ENCODE data around the gene CYB5D1. TPM values are rescaled to one million over a fixed set of nuclear protein-coding genes. Genes with fewer than 3 reads are reported as not detected.

The CYB5D1 gene
- total and polyA plus RNA-seq, 7 experiments from 2014 or later: 7.5 to 14.2 (median 9.0) TPM

DNA sequence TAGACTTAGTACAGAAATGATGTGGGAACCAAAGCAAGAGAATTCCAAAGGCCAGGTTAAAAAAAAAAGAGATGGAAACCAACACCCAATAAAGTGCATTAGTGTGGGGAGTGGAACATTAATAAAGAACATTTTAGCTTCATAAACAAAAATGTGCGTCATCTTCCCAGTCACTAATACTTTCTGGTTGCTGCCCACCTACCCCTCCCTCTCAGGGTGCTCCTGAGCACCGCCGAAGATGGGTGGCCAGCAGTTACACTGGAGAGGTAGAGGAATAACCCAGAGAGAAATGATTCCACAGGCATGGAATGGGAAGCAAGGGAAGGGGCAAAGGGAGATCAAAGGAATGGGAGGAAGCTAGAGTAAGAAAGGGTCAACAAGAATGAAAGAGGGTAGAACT is 24.8 kb downstream of the CYB5D1 start:
- Mint-ChIP-seq H3K4me3 (no peak overlapping the region), H3K4me1 (peaks cover 0 to 7% (median under 1%) of the 10 kb centered on the region in 7 donors), H3K27me3 (no peaks in the 10 kb centered on the region), H3K36me3 (peaks cover 0 to 6% (median 0%) of the 10 kb centered on the region in 5 donors), H3K9me3 (peaks cover 0 to 6% (median 0%) of the 10 kb centered on the region in 11 donors), H3K27ac (no peak overlapping the region)
- Histone ChIP-seq H3K27ac (ENCODE audit: low read depth, low read length) (peak overlapping the region; percentile 60), H3K4me3 (ENCODE audit: low read length) (no peak overlapping the region), H3K9me3 (ENCODE audit: control insufficient read depth in 2 of 3, low read length in 3 of 3) (no peaks in the 10 kb centered on the region), H3K27me3 (ENCODE audit: control insufficient read depth in 2 of 2, insufficient read depth in 2 of 2, low read length in 2 of 2) (no peaks in the 10 kb centered on the region), H3K36me3 (ENCODE audit: control insufficient read depth in 2 of 3, insufficient read depth in 3 of 3, low read length in 3 of 3) (peaks cover 0 to 8% (median 4%) of the 10 kb centered on the region in 3 experiments), H3K4me1 (ENCODE audit: control insufficient read depth in 2 of 2, insufficient read depth in 2 of 2, low read length in 2 of 2) (peaks cover 14 to 35% of the 10 kb centered on the region in 2 donors)
- POLR2A ChIA-PET: interaction anchor here (0.5 to 2.6 kb wide), 14 partner anchors 11 to 255 kb away, joined by 3 to 11 read pairs (median 4); partner anchors contain the start of genes CNTROB, RNF227, SAT2 and TRAPPC1
- CTCF ChIA-PET: interaction anchor here (0.6 to 1.8 kb wide), 6 partner anchors 12 to 299 kb away, joined by 3 to 12 read pairs (median 6); partner anchors contain the start of gene MPDU1
- no peak for ATAC-seq
- intact Hi-C loops (cut with micrococcal nuclease): loop anchor here in 1 of 2 donors (1.0 to 10.0 kb wide), 2 partner anchors 11 to 342 kb away; no protein-coding TSS in a partner anchor
- no peak for DNase-seq

DNA sequence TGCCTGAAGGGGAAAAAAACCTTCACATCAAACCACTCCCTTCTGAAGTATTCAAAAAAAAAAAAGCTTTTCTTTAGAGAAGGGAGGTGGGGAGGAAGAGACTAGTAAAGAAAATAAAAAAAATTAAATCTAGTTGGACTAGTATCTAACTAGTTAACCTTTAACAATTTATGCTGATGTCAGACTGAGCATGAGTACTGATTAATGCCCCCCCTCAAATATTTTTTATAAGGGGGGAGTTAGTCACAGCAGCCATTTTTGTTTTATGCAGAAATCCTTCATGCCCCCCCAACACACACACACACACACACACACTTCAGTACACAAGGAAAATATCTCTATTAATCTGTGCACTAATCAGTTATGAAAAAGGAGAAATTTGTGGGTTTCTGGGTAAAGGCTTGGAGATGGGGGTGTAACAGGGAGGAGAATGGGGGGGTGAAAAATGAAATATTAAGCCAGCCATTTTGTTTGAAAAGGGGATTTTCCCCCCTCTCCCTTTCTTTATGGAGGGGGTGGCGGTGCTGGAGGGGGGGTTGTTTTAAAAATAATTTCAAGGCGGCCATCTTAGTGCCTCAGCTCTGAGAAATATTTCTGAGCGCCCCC is 26.1 kb downstream of the CYB5D1 start:
- H3K4me1 Mint-ChIP-seq: peaks cover 0 to 7% (median 0%) of the 10 kb centered on the region in 7 donors
- intact Hi-C loops (cut with micrococcal nuclease): loop anchor here in 1 of 2 donors (1.0 to 10.0 kb wide), 2 partner anchors 13 to 341 kb away; no protein-coding TSS in a partner anchor
- H3K9me3 Mint-ChIP-seq: peaks cover 0 to 6% (median 0%) of the 10 kb centered on the region in 11 donors
- ChIA-PET CTCF (interaction anchor here (0.6 to 1.8 kb wide), 3 partner anchors 13 to 95 kb away, joined by 3 to 6 read pairs (median 6); no protein-coding TSS in a partner anchor), POLR2A (interaction anchor here (0.6 to 2.6 kb wide), 9 partner anchors 12 to 269 kb away, joined by 3 to 11 read pairs (median 4); partner anchors contain the start of genes CNTROB, NAA38 and TRAPPC1)
- ATAC-seq (no peak), DNase-seq (peak in 7 of 9 donors; percentile 38 to 75 (median 44))
- Histone ChIP-seq H3K9me3 (ENCODE audit: control insufficient read depth in 2 of 3, low read length in 3 of 3) (no peaks in the 10 kb centered on the region), H3K27ac (ENCODE audit: low read depth, low read length) (peak overlapping the region; percentile 60), H3K27me3 (ENCODE audit: control insufficient read depth in 2 of 2, insufficient read depth in 2 of 2, low read length in 2 of 2) (no peaks in the 10 kb centered on the region), H3K4me3 (ENCODE audit: low read length) (peak overlapping the region; percentile 61), H3K36me3 (ENCODE audit: control insufficient read depth in 2 of 3, insufficient read depth in 3 of 3, low read length in 3 of 3) (peaks cover 0 to 8% (median 4%) of the 10 kb centered on the region in 3 experiments), H3K4me1 (ENCODE audit: control insufficient read depth in 2 of 2, insufficient read depth in 2 of 2, low read length in 2 of 2) (peaks cover 22 to 39% of the 10 kb centered on the region in 2 donors)
- peaks cover 0 to 6% (median 0%) of the 10 kb centered on the region in 5 donors for H3K36me3 Mint-ChIP-seq
- H3K4me3 Mint-ChIP-seq: peak overlapping the region in 5 of 10 donors; percentile 77 to 89 (median 82)
- H3K27ac Mint-ChIP-seq: peak overlapping the region in 6 of 9 donors; percentile 61 to 94 (median 86)
- no peaks in the 10 kb centered on the region for H3K27me3 Mint-ChIP-seq

DNA sequence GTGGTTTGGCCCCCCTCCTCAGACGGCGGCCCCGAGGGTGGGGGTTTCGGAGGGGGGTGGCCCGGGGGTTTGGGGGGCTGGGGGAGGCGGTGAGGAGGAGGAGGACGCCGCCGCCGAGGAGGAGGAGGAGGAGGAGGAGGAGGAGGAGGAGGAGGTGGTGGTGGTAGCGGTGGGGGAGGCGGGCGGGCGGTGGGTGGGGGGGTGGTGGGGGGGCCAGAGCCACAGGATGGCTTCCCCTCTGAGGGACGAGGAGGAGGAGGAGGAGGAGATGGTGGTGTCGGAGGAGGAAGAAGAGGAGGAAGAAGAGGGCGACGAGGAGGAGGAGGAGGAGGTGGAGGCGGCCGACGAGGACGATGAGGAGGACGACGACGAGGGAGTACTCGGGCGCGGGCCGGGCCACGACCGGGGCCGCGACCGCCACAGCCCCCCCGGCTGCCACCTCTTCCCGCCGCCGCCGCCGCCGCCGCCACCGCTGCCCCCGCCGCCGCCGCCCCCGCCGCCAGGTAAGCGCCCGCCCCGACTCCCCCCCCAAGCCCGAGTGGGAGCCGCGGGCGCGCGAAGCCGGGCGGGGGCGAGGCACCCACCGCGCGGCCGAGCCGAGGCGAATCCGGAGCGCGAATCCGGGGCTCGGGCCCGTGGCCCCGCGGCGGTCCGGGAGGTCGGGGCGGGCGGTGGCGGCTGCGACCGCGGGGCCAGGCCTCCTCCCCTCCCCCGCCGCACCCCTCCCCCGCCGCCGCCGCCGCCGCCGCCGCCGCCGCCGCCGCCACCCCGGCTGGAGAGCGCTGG is 27.0 kb downstream of the CYB5D1 start:
- peaks cover 0 to 6% (median 0%) of the 10 kb centered on the region in 5 donors for H3K36me3 Mint-ChIP-seq
- Histone ChIP-seq H3K4me1 (ENCODE audit: control insufficient read depth in 2 of 2, insufficient read depth in 2 of 2, low read length in 2 of 2) (peaks cover 28 to 48% of the 10 kb centered on the region in 2 donors), H3K9me3 (ENCODE audit: control insufficient read depth in 2 of 3, low read length in 3 of 3) (no peaks in the 10 kb centered on the region), H3K4me3 (ENCODE audit: low read length) (no peak overlapping the region), H3K36me3 (ENCODE audit: control insufficient read depth in 2 of 3, insufficient read depth in 3 of 3, low read length in 3 of 3) (peaks cover 4 to 13% (median 6%) of the 10 kb centered on the region in 3 experiments), H3K27me3 (ENCODE audit: control insufficient read depth in 2 of 2, insufficient read depth in 2 of 2, low read length in 2 of 2) (no peaks in the 10 kb centered on the region), H3K27ac (ENCODE audit: low read depth, low read length) (peak overlapping the region; percentile 91)
- POLR2A ChIA-PET: interaction anchor here (1.0 to 2.6 kb wide), 4 partner anchors 13 to 235 kb away, joined by 3 to 11 read pairs (median 4); partner anchors contain the start of gene NAA38
- peaks cover 0 to 13% (median 0%) of the 10 kb centered on the region in 7 donors for H3K4me1 Mint-ChIP-seq
- H3K9me3 Mint-ChIP-seq: peaks cover 0 to 6% (median 0%) of the 10 kb centered on the region in 11 donors
- ATAC-seq: no peak
- H3K4me3 Mint-ChIP-seq: peak overlapping the region in 6 of 10 donors; percentile 60 to 89 (median 78)
- no peaks in the 10 kb centered on the region for H3K27me3 Mint-ChIP-seq
- DNase-seq: peak in 8 of 9 donors; percentile 20 to 45 (median 39)
- peak overlapping the region in 5 of 9 donors; percentile 66 to 88 (median 72) for H3K27ac Mint-ChIP-seq
- CTCF ChIA-PET: no interaction called here
- intact Hi-C loops (cut with micrococcal nuclease): loop anchor here (5.0 to 10.0 kb wide), 4 partner anchors 48 to 402 kb away; partner anchors contain the start of genes CNTROB (in 1 of the 2), POLR2A (in 1 of the 2), SLC35G6 (in 1 of the 2) and TRAPPC1 (in 1 of the 2)

DNA sequence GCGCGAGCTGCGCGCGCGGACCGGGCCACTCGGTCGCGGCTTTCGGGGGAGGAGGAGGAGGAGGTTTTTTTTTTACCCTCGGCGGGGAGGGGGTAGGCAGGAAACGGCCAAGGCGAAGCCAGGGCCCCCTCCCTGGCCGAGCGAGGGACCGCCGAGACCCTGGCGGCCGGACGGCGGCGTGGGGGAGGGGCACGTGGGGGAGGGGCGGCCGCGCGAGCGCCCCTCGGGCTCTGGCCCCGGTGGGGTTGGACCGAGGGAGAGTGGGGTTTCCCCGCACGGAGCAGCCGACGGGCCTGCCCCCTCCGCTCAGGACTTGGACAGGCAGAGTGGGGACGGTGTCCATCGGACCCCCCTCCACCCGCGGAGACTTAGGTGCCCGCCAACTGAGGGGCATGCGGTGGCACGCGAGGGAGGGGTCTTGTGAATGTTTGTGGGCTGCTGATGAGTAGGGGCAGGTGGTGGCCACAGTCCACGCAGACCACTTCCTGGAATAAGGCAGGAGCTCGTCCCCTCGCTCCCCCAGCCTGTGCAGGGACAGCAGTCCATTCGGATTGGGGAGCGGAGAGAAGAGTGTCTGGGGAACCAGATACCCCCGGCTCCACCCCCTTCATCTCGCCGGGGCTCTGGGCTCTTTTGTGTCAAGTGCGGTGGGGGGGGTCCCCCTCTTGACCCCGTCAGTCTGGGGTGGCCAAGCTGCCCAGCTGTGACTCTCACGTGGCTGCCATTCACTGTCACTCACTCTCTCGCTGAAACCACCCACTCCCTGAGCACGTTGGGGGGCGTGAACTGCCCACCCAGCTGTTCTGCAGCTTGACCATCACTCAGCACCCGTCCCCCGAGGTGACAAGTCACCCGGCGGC is 27.8 kb downstream of the CYB5D1 start:
- intact Hi-C loops (cut with micrococcal nuclease): loop anchor here (2.0 to 10.0 kb wide), 7 partner anchors 37 to 403 kb away; partner anchors contain the start of genes CNTROB (in 1 of the 2), CTC1 (in 1 of the 2), KDM6B (in 1 of the 2) and PFAS (in 1 of the 2)
- peaks cover 0 to 6% (median 0%) of the 10 kb centered on the region in 11 donors for H3K9me3 Mint-ChIP-seq
- Histone ChIP-seq H3K36me3 (ENCODE audit: control insufficient read depth in 2 of 3, insufficient read depth in 3 of 3, low read length in 3 of 3) (peaks cover 3 to 21% (median 10%) of the 10 kb centered on the region in 3 experiments), H3K4me1 (ENCODE audit: control insufficient read depth in 2 of 2, insufficient read depth in 2 of 2, low read length in 2 of 2) (peaks cover 28 to 48% of the 10 kb centered on the region in 2 donors), H3K4me3 (ENCODE audit: low read length) (peak overlapping the region; percentile 61), H3K9me3 (ENCODE audit: control insufficient read depth in 2 of 3, low read length in 3 of 3) (no peaks in the 10 kb centered on the region), H3K27ac (ENCODE audit: low read depth, low read length) (peak overlapping the region; percentile 91), H3K27me3 (ENCODE audit: control insufficient read depth in 2 of 2, insufficient read depth in 2 of 2, low read length in 2 of 2) (no peaks in the 10 kb centered on the region)
- H3K27ac Mint-ChIP-seq: no peak overlapping the region
- POLR2A ChIA-PET: interaction anchor here (0.6 to 1.7 kb wide), 13 partner anchors 17 to 527 kb away, joined by 3 to 14 read pairs (median 4); partner anchors contain the start of genes CNTROB, CYB5D1, NAA38 and TRAPPC1
- H3K27me3 Mint-ChIP-seq: no peaks in the 10 kb centered on the region
- H3K4me3 Mint-ChIP-seq: peak overlapping the region in 2 of 10 donors; percentile 40 to 49
- CTCF ChIA-PET: interaction anchor here (0.6 to 0.8 kb wide), 3 partner anchors 28 to 206 kb away, joined by 3 to 5 read pairs (median 3); partner anchors contain the start of genes CYB5D1 and NAA38
- no peak for ATAC-seq
- peak in 8 of 9 donors; percentile 17 to 63 (median 31) for DNase-seq
- H3K36me3 Mint-ChIP-seq: peaks cover 5 to 11% (median 5%) of the 10 kb centered on the region in 5 donors
- H3K4me1 Mint-ChIP-seq: peaks cover 0 to 16% (median 5%) of the 10 kb centered on the region in 7 donors

DNA sequence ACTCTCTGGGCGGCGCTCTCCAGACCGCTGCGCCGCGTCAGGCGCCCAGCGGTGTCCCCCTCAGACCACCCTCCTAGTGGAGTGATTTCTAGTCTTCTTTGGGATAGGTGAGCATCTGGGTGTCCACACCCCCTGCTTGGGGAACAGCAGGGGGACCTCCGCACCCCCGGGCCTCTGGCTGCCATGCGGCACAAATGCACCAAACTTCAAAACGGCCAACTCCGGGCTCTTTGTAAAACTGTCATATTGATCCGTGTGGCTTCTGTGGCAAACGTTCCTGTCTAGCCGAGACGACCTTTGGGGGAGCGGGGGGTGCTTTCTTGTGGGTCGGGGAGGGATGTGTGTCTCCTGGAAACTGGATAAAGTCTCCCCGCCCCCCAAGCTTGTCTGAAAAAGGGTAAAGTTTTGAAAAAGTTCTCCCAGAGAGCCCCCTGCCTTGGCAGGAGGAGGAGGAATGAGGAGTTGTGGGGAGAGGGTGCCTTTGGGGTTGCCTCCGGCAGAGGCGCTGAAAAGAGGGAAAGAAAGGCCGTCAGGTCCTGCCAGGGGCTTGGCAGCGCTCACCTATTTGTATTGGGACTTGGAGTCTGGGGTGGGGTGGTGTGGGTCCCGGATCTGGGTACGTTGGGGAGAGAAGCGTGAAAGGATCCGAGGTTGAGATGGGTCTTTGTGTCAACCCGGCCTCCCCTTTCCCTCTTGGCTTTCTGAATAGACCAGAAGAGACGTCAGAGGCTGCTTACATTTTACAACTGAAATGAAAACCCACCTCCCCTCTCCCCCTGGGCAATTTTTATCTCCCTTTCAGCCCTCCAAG is 28.6 kb downstream of the CYB5D1 start:
- H3K36me3 Mint-ChIP-seq: peaks cover 7 to 11% (median 9%) of the 10 kb centered on the region in 5 donors
- Histone ChIP-seq H3K4me1 (ENCODE audit: control insufficient read depth in 2 of 2, insufficient read depth in 2 of 2, low read length in 2 of 2) (peaks cover 28 to 40% of the 10 kb centered on the region in 2 donors), H3K27ac (ENCODE audit: low read depth, low read length) (peak overlapping the region; percentile 91), H3K4me3 (ENCODE audit: low read length) (peak overlapping the region; percentile 61), H3K27me3 (ENCODE audit: control insufficient read depth in 2 of 2, insufficient read depth in 2 of 2, low read length in 2 of 2) (no peaks in the 10 kb centered on the region), H3K9me3 (ENCODE audit: control insufficient read depth in 2 of 3, low read length in 3 of 3) (no peaks in the 10 kb centered on the region), H3K36me3 (ENCODE audit: control insufficient read depth in 2 of 3, insufficient read depth in 3 of 3, low read length in 3 of 3) (peaks cover 7 to 30% (median 12%) of the 10 kb centered on the region in 3 experiments)
- CTCF ChIA-PET: interaction anchor here (0.6 to 0.7 kb wide), 2 partner anchors 31 to 205 kb away, joined by 3 to 5 read pairs; no protein-coding TSS in a partner anchor
- POLR2A ChIA-PET: interaction anchor here (0.6 to 1.7 kb wide), 13 partner anchors 18 to 528 kb away, joined by 3 to 14 read pairs (median 4); partner anchors contain the start of genes CNTROB, CYB5D1, NAA38 and TRAPPC1
- DNase-seq (peak; percentile 29 to 84 (median 56)), ATAC-seq (peak; percentile 18)
- no peaks in the 10 kb centered on the region for H3K27me3 Mint-ChIP-seq
- H3K9me3 Mint-ChIP-seq: peaks cover 0 to 6% (median 0%) of the 10 kb centered on the region in 11 donors
- intact Hi-C loops (cut with micrococcal nuclease): loop anchor here (1.0 to 10.0 kb wide), 21 partner anchors 9 to 451 kb away; partner anchors contain the start of genes CNTROB (in 2 of the 2), NAA38 (in 2 of the 2), CTC1 (in 1 of the 2) and KDM6B (in 1 of the 2)
- no peak overlapping the region for H3K4me3 Mint-ChIP-seq
- H3K27ac Mint-ChIP-seq: no peak overlapping the region
- H3K4me1 Mint-ChIP-seq: peaks cover 0 to 17% (median 6%) of the 10 kb centered on the region in 7 donors
